ENCODE results near the gene LRMDA. TPM values are rescaled to one million over a fixed set of nuclear protein-coding genes. Genes with fewer than 3 reads are reported as not detected.

LRMDA gene
- total and polyA plus RNA-seq, 2 of the 13 experiments (the other 11 are each of a cell fraction or from before 2014, with no cell fraction given) = 13.4 to 22.0 TPM

DNA sequence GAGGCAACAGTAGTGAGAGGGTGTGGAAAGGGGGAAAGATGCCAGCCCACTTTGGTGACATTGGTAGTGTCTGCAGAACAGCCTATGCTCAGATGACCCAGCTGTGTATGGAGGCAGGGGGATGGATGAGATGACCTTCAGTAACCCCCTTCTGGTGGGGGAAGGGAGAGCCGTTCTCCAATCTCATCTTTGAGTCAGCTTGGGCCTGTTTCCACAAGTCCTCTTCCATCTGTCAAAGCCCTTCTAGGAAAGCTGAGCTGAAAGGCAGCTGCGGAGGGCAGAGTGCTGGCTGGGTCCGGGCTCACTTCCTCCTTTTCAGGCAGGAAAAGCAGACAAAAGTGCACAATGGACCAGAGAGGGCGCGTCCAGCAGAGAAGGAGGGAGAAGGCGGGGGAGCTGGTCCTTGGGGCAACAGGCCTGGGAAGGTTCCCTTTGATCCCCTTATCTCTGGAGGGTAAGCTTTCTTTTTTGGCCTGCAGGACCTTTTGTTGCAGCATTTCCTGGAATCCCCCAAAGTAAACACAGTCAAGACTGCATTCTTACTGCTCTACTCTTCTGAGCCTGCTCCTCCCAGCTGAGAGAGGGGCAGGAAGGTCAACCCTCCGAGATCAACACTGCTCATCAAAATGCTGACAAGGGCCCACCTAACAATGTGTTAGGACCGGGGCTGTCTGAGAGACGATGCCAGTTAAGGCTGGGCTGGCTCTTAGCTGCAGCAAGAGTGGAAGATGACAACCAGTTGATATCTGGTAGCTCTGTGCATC, 1.2 kb upstream of the LRMDA start (continued):
- TF ChIP-seq, protein P1, sequence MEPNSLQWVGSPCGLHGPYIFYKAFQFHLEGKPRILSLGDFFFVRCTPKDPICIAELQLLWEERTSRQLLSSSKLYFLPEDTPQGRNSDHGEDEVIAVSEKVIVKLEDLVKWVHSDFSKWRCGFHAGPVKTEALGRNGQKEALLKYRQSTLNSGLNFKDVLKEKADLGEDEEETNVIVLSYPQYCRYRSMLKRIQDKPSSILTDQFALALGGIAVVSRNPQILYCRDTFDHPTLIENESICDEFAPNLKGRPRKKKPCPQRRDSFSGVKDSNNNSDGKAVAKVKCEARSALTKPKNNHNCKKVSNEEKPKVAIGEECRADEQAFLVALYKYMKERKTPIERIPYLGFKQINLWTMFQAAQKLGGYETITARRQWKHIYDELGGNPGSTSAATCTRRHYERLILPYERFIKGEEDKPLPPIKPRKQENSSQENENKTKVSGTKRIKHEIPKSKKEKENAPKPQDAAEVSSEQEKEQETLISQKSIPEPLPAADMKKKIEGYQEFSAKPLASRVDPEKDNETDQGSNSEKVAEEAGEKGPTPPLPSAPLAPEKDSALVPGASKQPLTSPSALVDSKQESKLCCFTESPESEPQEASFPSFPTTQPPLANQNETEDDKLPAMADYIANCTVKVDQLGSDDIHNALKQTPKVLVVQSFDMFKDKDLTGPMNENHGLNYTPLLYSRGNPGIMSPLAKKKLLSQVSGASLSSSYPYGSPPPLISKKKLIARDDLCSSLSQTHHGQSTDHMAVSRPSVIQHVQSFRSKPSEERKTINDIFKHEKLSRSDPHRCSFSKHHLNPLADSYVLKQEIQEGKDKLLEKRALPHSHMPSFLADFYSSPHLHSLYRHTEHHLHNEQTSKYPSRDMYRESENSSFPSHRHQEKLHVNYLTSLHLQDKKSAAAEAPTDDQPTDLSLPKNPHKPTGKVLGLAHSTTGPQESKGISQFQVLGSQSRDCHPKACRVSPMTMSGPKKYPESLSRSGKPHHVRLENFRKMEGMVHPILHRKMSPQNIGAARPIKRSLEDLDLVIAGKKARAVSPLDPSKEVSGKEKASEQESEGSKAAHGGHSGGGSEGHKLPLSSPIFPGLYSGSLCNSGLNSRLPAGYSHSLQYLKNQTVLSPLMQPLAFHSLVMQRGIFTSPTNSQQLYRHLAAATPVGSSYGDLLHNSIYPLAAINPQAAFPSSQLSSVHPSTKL (CRISPR knock-in tag; IDR thresholded peaks at IDR 0.05) = peak; percentile 97
- no peak for TF ChIP-seq ZFP1 (CRISPR knock-in tag; IDR thresholded peaks at IDR 0.05)
- TF ChIP-seq MAFG (CRISPR knock-in tag; IDR thresholded peaks at IDR 0.05) = no peak
- TF ChIP-seq, protein P2, sequence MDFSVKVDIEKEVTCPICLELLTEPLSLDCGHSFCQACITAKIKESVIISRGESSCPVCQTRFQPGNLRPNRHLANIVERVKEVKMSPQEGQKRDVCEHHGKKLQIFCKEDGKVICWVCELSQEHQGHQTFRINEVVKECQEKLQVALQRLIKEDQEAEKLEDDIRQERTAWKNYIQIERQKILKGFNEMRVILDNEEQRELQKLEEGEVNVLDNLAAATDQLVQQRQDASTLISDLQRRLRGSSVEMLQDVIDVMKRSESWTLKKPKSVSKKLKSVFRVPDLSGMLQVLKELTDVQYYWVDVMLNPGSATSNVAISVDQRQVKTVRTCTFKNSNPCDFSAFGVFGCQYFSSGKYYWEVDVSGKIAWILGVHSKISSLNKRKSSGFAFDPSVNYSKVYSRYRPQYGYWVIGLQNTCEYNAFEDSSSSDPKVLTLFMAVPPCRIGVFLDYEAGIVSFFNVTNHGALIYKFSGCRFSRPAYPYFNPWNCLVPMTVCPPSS (IDR thresholded peaks at IDR 0.05) = no peak
- peak; percentile 96 for TF ChIP-seq SP5 (CRISPR knock-in tag; IDR thresholded peaks at IDR 0.05; ENCODE audit: borderline replicate concordance, low read depth)
- TF ChIP-seq ZNF747 (CRISPR knock-in tag; IDR thresholded peaks at IDR 0.05; ENCODE audit: borderline replicate concordance) = peak; percentile 56; the same call in 1 of the 2 replicates
- TF ChIP-seq, protein P3, sequence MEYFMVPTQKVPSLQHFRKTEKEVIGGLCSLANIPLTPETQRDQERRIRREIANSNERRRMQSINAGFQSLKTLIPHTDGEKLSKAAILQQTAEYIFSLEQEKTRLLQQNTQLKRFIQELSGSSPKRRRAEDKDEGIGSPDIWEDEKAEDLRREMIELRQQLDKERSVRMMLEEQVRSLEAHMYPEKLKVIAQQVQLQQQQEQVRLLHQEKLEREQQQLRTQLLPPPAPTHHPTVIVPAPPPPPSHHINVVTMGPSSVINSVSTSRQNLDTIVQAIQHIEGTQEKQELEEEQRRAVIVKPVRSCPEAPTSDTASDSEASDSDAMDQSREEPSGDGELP (IDR thresholded peaks at IDR 0.05; ENCODE audit: borderline replicate concordance, low read depth) = peak; percentile 96
- TF ChIP-seq, protein P4, sequence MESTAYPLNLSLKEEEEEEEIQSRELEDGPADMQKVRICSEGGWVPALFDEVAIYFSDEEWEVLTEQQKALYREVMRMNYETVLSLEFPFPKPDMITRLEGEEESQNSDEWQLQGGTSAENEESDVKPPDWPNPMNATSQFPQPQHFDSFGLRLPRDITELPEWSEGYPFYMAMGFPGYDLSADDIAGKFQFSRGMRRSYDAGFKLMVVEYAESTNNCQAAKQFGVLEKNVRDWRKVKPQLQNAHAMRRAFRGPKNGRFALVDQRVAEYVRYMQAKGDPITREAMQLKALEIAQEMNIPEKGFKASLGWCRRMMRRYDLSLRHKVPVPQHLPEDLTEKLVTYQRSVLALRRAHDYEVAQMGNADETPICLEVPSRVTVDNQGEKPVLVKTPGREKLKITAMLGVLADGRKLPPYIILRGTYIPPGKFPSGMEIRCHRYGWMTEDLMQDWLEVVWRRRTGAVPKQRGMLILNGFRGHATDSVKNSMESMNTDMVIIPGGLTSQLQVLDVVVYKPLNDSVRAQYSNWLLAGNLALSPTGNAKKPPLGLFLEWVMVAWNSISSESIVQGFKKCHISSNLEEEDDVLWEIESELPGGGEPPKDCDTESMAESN (CRISPR knock-in tag; conservative IDR thresholded peaks at IDR 0.05) = 0 out of 2 replicates have a peak, but pooled peaks have one; percentile 2
- TF ChIP-seq LCORL (IDR thresholded peaks at IDR 0.05) = no peak
- peak; percentile 94 for TF ChIP-seq LCORL (CRISPR knock-in tag; IDR thresholded peaks at IDR 0.05)
- TF ChIP-seq, protein P5, sequence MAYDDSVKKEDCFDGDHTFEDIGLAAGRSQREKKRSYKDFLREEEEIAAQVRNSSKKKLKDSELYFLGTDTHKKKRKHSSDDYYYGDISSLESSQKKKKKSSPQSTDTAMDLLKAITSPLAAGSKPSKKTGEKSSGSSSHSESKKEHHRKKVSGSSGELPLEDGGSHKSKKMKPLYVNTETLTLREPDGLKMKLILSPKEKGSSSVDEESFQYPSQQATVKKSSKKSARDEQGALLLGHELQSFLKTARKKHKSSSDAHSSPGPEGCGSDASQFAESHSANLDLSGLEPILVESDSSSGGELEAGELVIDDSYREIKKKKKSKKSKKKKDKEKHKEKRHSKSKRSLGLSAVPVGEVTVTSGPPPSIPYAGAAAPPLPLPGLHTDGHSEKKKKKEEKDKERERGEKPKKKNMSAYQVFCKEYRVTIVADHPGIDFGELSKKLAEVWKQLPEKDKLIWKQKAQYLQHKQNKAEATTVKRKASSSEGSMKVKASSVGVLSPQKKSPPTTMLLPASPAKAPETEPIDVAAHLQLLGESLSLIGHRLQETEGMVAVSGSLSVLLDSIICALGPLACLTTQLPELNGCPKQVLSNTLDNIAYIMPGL (CRISPR knock-in tag; IDR thresholded peaks at IDR 0.05; ENCODE audit: borderline replicate concordance in 1 of 2, low read depth in 1 of 2) = peak in 1 of 2 experiments; percentile 49; a peak in 2 of 4 replicates

Data from HepG2 (cell line).